Activated CD8-positive, alpha-beta memory T cell treated with anti-CD3 and anti-CD28 coated beads, Interleukin-2, amount 50 U/mL, for 4 hours (primary cell): ENCODE measurements around the gene RAB3A.
A peak's percentile ranks its signal among the peaks of the same experiment; 100 is the strongest.

Source experiments
- DNase-seq: peaks from one replicate; pipeline ENCODE4 v3.0.0-alpha.2; 2020

The RAB3A gene

GRCh38 chr19:18203863-18204393 is at the start of gene RAB3A:
Gene RAB3A (minus strand): TSS chr19:18204042. CDS start chr19:18202740, 1,302 bp downstream.
- DNase-seq = peak; percentile 99

GRCh38 chr19:18253130-18253529 is 49.3 kb upstream of the RAB3A start:
- DNase-seq = no peak

- DNase-seq = no peak
Measured at GRCh38 chr19:18252370-18252717, 48.5 kb upstream of the RAB3A start.

- peak; percentile 83 for DNase-seq
Measured at GRCh38 chr19:18251587-18252369, 47.9 kb upstream of the RAB3A start.

GRCh38 chr19:18249834-18250233 is 46.0 kb upstream of the RAB3A start:
- no peak for DNase-seq

- DNase-seq = no peak
Measured at GRCh38 chr19:18245297-18245696, 41.5 kb upstream of the RAB3A start.

- no peak for DNase-seq
Measured at GRCh38 chr19:18239303-18239702, 35.5 kb upstream of the RAB3A start.

GRCh38 chr19:18234194-18234593 is 30.4 kb upstream of the RAB3A start:
- DNase-seq = no peak

GRCh38 chr19:18233224-18233825 is 29.5 kb upstream of the RAB3A start:
- peak; percentile 34 for DNase-seq

- DNase-seq = no peak
Measured at GRCh38 chr19:18232540-18233223, 28.8 kb upstream of the RAB3A start.

- no peak for DNase-seq
Measured at GRCh38 chr19:18231775-18232174, 27.9 kb upstream of the RAB3A start.

GRCh38 chr19:18230941-18231734 is 27.3 kb upstream of the RAB3A start:
- no peak for DNase-seq

GRCh38 chr19:18229915-18230314 is 26.1 kb upstream of the RAB3A start:
- DNase-seq = no peak

- DNase-seq = no peak
Measured at GRCh38 chr19:18229474-18229873, 25.6 kb upstream of the RAB3A start.

- no peak for DNase-seq
Measured at GRCh38 chr19:18227781-18228271, 24.0 kb upstream of the RAB3A start.

- DNase-seq = no peak
Measured at GRCh38 chr19:18226956-18227780, 23.3 kb upstream of the RAB3A start.

GRCh38 chr19:18225702-18226468 is 22.0 kb upstream of the RAB3A start, which contains the start of gene PDE4C:
Gene PDE4C (minus strand): TSS chr19:18226438. CDS start chr19:18226415, 23 bp downstream.
- DNase-seq = no peak

- DNase-seq = no peak
Measured at GRCh38 chr19:18225355-18225701, 21.5 kb upstream of the RAB3A start.

- peak; percentile 76 for DNase-seq
Measured at GRCh38 chr19:18224525-18225354, 20.9 kb upstream of the RAB3A start.
